NOMO-1 (cell line): ENCODE measurements around the gene ANGPTL8.
A peak's percentile ranks its signal among the peaks of the same experiment; 100 is the strongest.

Source experiments
- DNase-seq, 2 experiments: peaks; one replicate each; lab custom pipeline; 2025; ENCODE audit not compliant: unreplicated experiment in 2 of 2; lab: John Stamatoyannopoulos, UW

The ANGPTL8 gene

GRCh38 chr19:11257846-11258380 lies 18.5 kb downstream of the ANGPTL8 start:
- DNase-seq = no peak

- no peak for DNase-seq
These were observed 21.6 kb downstream of the ANGPTL8 start for GRCh38 chr19:11260996-11261395.

- DNase-seq = no peak
These were observed 22.1 kb downstream of the ANGPTL8 start for GRCh38 chr19:11261431-11261970.

- DNase-seq = no peak
These were observed 22.8 kb downstream of the ANGPTL8 start, which contains the start of gene DOCK6 for GRCh38 chr19:11261971-11262839. Gene DOCK6 (minus strand): TSS chr19:11262524. CDS start chr19:11262440, 84 bp downstream.

GRCh38 chr19:11263726-11264125 lies 24.3 kb downstream of the ANGPTL8 start:
- DNase-seq = no peak

- DNase-seq = no peak
These were observed 25.2 kb downstream of the ANGPTL8 start for GRCh38 chr19:11264452-11265176.

GRCh38 chr19:11265177-11265784 lies 25.9 kb downstream of the ANGPTL8 start:
- no peak for DNase-seq

- DNase-seq = no peak
These were observed 26.4 kb downstream of the ANGPTL8 start for GRCh38 chr19:11265785-11266236.

GRCh38 chr19:11267316-11268085 lies 28.1 kb downstream of the ANGPTL8 start:
- DNase-seq = no peak

GRCh38 chr19:11268783-11269267 lies 29.4 kb downstream of the ANGPTL8 start:
- no peak for DNase-seq

GRCh38 chr19:11269408-11269807 lies 30.0 kb downstream of the ANGPTL8 start:
- DNase-seq = no peak

GRCh38 chr19:11273296-11273695 lies 33.9 kb downstream of the ANGPTL8 start:
- no peak for DNase-seq

GRCh38 chr19:11273989-11274388 lies 34.6 kb downstream of the ANGPTL8 start:
- no peak for DNase-seq

GRCh38 chr19:11274533-11275086 lies 35.2 kb downstream of the ANGPTL8 start:
- no peak for DNase-seq

- DNase-seq = no peak
These were observed 39.3 kb downstream of the ANGPTL8 start for GRCh38 chr19:11278670-11279069.

- DNase-seq = peak; percentile 70 to 75
These were observed 40.3 kb downstream of the ANGPTL8 start for GRCh38 chr19:11279505-11280236.

- DNase-seq = no peak
These were observed 42.1 kb downstream of the ANGPTL8 start for GRCh38 chr19:11281356-11282049.

GRCh38 chr19:11284515-11284914 lies 45.1 kb downstream of the ANGPTL8 start:
- DNase-seq = no peak
